ENCODE measurements around the gene PTPN12.
A peak's percentile ranks its signal among the peaks of the same experiment; 100 is the strongest.

PTPN12 gene

DNA sequence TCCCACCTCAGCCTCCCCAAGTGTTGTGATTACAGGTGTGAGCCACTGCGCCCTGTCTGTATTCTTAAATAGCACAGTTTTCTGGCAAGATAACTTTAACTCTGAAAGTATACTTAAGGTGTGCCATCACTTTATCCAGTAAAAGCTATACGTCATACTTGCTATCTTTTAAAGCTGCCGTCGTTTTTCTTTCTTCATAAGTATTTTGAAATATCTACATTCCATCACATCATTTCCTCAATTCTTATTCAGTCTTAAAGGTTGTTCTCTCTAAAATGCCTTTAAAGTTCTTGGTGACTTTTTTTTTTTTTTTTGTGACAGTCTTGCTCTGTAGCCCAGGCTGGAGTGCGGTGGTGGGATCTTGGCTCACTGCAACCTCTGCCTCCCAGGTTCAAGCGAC is 34.7 kb downstream of the PTPN12 start:
- Histone ChIP-seq H3K4me3 (ENCODE audit: low read depth in 1 of 2, low read length in 1 of 2) (no peak overlapping the region), H3K4me1 (ENCODE audit: control insufficient read depth in 1 of 2, insufficient read depth in 1 of 2, low read depth in 1 of 2, low read length in 1 of 2) (peaks cover 43 to 51% of the 10 kb centered on the region in 2 experiments), H3K27me3 (no peaks in the 10 kb centered on the region), H3K9me3 (no peaks in the 10 kb centered on the region), H3K27ac (peak overlapping the region; percentile 85), H3K36me3 (peaks cover 36% of the 10 kb centered on the region)
- no peak for TF ChIP-seq CTCF (IDR thresholded peaks at IDR 0.05)

GRCh38 chr7:77575187-77575586 is 38.1 kb downstream of the PTPN12 start:
- Histone ChIP-seq H3K36me3 (peaks cover 37% of the 10 kb centered on the region), H3K27ac (peak overlapping the region; percentile 37), H3K4me1 (ENCODE audit: control insufficient read depth in 1 of 2, insufficient read depth in 1 of 2, low read depth in 1 of 2, low read length in 1 of 2) (peaks cover 38 to 44% of the 10 kb centered on the region in 2 experiments), H3K9me3 (no peaks in the 10 kb centered on the region), H3K27me3 (no peaks in the 10 kb centered on the region), H3K4me3 (ENCODE audit: low read depth in 1 of 2, low read length in 1 of 2) (no peak overlapping the region)
- TF ChIP-seq CTCF (IDR thresholded peaks at IDR 0.05), result no peak

DNA sequence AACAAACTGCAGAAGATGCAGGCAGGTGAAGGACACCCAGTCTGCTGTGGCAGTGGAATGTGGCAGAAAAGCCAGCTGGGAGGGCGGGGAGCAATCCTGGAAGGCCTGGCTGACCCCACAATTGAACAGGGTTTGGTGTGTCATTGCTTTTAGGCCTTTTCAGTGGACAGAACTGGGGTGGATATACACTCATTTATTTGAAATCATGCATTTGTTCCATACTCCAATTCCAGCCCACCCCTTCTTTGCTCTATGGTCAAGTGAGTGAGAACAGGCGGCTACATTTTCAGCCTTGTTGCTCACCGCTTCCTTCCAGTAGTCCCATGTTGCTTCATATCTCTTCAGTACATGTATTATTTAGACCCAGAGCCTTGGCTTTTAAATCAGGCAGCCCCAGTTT is 39.8 kb downstream of the PTPN12 start:
- no peak for TF ChIP-seq CTCF (IDR thresholded peaks at IDR 0.05)
- peak overlapping the region; percentile 26 for H3K27ac ChIP-seq
- peaks cover 33% of the 10 kb centered on the region for H3K36me3 ChIP-seq
- H3K4me3 ChIP-seq (ENCODE audit: low read depth in 1 of 2, low read length in 1 of 2), result no peak overlapping the region
- peaks cover 23 to 29% of the 10 kb centered on the region in 2 experiments for H3K4me1 ChIP-seq (ENCODE audit: control insufficient read depth in 1 of 2, insufficient read depth in 1 of 2, low read depth in 1 of 2, low read length in 1 of 2)
- H3K27me3 ChIP-seq, result no peaks in the 10 kb centered on the region
- no peaks in the 10 kb centered on the region for H3K9me3 ChIP-seq

GRCh38 chr7:77579797-77580196 is 42.7 kb downstream of the PTPN12 start:
- no peak for TF ChIP-seq CTCF (IDR thresholded peaks at IDR 0.05)
- peak overlapping the region; percentile 51 for H3K27ac ChIP-seq
- no peaks in the 10 kb centered on the region for H3K9me3 ChIP-seq
- peaks cover 10 to 14% of the 10 kb centered on the region in 2 experiments for H3K4me1 ChIP-seq (ENCODE audit: control insufficient read depth in 1 of 2, insufficient read depth in 1 of 2, low read depth in 1 of 2, low read length in 1 of 2)
- peaks cover 37% of the 10 kb centered on the region for H3K36me3 ChIP-seq
- H3K27me3 ChIP-seq, result no peaks in the 10 kb centered on the region
- H3K4me3 ChIP-seq (ENCODE audit: low read depth in 1 of 2, low read length in 1 of 2), result no peak overlapping the region

- peaks cover 10 to 14% of the 10 kb centered on the region in 2 experiments for H3K4me1 ChIP-seq (ENCODE audit: control insufficient read depth in 1 of 2, insufficient read depth in 1 of 2, low read depth in 1 of 2, low read length in 1 of 2)
- no peak overlapping the region for H3K4me3 ChIP-seq (ENCODE audit: low read depth in 1 of 2, low read length in 1 of 2)
- no peaks in the 10 kb centered on the region for H3K27me3 ChIP-seq
- no peak for TF ChIP-seq CTCF (IDR thresholded peaks at IDR 0.05)
- peak overlapping the region; percentile 41 for H3K27ac ChIP-seq
- peaks cover 37% of the 10 kb centered on the region for H3K36me3 ChIP-seq
- no peaks in the 10 kb centered on the region for H3K9me3 ChIP-seq
Measured at GRCh38 chr7:77580762-77581350, 43.8 kb downstream of the PTPN12 start.

Measured in neutrophil (primary cell).